ENCODE data around the gene GCNT2. TPM values are rescaled to one million over a fixed set of nuclear protein-coding genes. Genes with fewer than 3 reads are reported as not detected.
"Not testable (repeated sequence)": the region's sequence is repeated elsewhere in the genome, so short reads cannot be mapped to it uniquely, and the experiment has no call there.

GCNT2 gene
- total RNA-seq = 9.7 TPM

DNA sequence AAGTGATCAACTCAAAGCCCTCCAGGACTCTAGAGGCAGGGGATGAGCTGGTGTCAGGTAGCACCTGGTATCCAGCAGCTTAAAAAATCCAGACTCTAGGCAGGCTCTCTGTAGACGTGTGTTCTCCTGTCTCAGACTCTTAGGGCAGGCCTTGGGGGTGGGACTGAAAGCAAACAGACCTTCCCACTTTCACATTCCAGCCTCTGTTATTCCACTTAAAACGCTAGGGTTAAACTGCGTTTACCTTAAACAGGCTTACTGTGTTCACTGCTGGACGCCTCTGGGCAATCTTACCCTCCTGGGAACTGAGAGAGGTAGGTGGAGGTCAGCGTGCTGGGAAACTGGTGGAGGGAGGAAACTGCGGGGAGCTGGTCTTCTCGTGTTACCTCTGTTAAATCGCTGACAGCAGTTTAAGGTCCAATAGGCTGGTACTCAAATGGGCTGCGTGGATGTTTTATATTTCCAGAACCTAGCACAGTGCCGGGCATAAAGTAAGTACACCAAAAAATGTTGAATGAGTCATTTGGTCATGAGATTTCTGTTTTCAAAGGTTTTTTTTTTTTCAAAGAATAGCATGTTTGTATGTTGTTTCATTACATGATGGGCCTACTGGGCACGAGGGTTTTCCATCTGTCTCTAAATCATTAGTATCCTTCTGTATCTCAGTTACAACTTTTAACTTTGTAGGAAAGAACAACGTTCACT is at the start of gene GCNT2:
TSS of gene GCNT2 (plus strand) at position 248 of the 705 bp plus-strand sequence. CDS start 7,561 bp downstream, outside the sequence.
- no peak for DNase-seq (ENCODE audit: low spot score)

DNA sequence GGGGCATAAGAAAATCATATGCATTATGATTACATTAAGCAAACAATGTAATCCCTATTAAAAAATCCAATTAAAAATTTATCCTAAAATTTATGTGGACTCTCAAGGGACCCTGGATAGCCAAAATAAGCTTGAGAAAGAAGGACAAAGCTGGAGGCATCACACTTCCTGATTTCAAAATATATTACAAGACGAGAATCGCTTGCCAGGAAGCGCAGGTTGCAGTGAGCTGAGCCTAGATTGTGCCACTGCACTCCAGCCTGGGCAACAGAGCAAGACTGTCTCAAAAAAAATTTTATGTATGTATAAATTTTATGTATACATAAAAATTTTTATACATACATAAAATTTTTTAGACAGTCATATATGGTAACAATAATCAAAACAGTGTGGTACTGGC is 48.5 kb upstream of the GCNT2 start:
- no peak for DNase-seq (ENCODE audit: low spot score)

DNA sequence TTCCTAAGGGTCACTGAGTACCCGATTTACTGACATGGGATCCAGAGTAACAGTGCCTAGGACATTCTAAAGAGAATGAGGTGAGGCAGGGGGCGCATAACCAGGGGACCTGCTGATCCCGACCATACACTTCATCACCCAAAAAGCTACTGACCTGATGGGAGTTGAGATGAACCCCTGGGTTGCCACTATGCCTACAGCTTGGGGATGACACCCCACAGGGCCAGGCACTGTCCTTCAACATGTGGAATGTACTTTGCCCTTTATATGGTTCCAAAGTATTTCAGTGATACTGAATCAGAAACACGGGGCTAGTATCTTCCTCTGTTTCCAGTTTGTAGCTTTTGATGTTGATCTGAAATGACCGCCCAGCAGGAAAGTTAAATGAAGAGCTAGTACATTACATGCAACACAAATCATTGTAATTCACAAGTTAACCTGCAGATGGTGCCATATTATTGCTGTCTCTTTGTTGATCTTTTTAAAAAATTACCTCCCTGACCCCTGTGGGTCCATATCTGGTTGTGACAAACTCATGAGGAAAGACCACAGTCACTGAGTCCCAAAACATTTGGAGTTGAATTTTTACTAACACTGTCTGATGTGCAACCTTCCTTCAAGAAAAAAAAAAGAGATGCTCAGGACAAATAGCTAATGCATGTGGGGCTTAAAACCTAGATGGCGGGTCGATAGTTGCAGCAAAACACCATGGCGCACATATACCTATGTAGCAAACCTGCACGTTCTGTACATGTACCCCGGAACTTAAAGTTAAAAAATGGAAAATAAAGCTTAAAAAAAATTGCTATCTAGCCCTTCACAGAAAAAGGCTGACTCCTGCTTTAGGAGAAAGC is 42.7 kb upstream of the GCNT2 start:
- DNase-seq (ENCODE audit: low spot score) = no peak

DNA sequence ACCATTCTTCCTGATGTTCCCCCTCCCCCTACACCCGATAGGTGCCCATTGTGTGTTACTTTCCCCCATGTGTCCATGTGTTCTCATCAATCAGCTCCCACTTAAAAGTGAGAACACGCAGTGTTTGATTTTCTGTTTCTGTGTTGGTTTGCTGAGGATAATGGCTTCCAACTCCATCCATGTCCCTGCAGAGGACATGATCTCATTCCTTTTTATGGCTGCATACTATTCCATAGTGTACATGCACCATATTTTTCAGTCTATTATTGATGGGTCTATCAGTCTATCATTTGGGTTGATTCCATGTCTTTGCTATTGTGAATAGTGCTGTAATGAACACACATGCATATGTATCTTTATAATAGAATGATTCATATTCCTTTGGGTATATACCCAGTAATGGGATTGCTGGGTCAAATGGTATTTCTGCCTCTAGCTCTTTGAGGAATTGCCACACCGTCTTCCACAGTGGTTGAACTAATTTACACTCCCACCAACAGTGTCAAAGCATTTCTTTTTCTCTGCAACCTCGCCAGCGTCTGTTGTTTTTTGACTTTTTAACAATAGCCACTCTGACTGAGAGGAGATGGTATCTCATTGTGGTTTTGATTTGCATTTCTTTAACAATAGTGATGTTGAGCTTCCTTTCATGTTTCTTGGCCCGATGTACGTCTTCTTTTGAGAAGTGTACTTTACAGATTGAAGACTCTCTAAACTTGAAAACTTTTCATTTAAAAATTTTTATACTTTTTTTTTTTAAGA is 41.0 kb upstream of the GCNT2 start:
- no peak for DNase-seq (ENCODE audit: low spot score)

DNA sequence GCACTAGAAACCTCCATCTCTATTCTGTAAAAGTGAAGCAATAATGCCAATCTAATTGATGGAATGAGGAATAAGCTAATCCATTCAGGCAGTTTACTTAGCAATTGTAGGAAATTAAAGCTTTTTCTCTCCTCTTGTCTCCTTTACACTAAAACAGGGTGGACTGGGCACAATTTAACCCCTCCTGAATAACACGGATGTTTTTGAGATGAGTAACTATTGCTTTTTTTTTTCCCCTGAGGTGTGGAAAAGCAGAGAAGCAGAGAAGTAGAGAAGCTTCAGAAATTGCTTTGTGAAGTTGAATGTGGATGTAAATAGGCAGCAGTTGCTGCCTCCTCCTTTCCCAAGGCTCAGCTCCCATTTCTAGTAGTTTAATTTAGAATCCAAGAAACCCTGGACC is 40.0 kb upstream of the GCNT2 start:
- no peak for DNase-seq (ENCODE audit: low spot score)

DNA sequence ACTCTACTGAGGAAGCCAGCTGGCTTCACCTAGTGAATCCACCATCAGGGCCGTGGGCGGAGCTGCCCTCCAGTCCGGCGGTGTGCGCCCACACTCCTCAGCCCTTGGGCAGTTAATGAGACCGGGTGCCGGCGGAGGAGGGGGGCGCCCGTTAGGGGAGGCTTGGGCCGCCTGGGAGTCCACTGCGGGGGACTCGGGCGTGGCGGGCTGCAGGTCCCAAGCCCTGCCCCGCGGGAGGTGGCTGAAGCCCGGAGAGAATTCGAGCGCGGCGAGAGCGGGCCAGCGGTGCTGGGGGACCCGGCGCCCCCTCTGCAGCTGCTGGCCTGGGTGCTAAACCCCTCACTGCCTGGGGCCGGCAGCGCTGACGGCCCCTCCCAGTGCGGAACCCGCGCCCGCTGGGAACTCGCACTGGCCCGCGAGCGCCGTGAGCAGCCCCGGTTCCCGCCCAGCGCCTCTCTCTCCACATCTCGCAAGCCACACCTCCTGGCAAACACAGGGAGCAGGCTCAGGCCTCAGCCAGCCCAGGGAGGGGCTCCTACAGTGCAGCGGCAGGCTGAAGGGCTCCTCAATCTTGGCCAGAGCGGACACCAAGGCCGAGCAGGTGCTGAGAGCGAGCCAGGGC is 38.4 kb upstream of the GCNT2 start:
- DNase-seq (ENCODE audit: low spot score) = no peak

DNA sequence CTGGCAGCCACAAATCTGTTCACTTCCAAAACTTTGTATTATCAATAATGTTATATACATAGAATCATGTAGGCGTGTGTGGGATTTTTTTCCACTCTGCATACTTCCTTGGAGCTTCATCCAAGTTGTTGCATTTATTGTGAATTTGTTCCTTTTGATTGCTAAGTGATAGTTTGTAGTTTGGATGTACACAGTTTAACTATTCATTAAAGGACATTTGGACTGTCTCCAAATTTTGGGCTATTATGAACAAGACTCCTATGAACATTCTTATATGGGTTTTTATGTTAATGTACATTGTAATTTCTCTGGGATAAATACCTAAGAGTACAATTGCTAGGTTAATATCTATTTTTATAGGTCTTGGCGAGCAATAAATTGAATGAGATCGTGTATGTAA is 36.2 kb upstream of the GCNT2 start:
- no peak for DNase-seq (ENCODE audit: low spot score)

DNA sequence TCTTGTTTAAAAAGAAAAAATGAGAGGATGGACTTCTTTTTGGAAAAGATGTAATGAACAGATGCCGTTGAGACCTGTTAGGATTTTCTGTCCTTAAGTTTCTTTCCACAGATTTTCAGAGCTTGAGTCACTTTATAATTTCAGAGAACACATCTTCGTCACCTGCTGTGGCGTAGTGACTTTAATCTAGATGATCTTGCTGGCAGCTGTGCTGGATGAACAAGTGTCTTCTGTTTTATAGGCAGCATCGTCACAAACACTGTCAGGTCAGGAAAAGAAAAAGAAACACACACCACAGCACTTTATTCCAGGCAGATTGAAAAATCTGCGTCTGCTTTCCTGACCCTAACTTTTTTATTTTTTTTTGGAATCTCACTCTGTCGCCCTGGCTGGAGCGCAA is 35.7 kb upstream of the GCNT2 start:
- DNase-seq (ENCODE audit: low spot score) = no peak

DNA sequence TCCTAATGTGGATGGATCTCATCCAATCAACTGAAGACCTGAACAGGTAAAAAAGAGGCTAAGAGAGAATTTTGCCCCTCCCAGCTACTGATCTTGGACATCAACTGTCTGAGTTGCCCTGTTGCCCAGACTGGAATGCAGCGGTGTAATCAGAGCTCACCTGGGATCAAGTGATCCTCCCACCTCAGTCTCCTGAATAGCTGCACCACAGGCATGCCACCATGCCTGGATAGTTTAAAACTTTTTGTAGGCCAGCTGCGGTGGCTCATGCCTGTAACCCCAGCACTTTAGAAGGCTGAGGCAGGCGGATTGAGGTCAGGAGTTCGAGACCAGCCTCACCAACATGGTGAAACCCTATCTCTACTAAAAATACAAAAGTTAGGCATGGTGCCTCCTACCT is 34.9 kb upstream of the GCNT2 start:
- DNase-seq (ENCODE audit: low spot score) = no peak

DNA sequence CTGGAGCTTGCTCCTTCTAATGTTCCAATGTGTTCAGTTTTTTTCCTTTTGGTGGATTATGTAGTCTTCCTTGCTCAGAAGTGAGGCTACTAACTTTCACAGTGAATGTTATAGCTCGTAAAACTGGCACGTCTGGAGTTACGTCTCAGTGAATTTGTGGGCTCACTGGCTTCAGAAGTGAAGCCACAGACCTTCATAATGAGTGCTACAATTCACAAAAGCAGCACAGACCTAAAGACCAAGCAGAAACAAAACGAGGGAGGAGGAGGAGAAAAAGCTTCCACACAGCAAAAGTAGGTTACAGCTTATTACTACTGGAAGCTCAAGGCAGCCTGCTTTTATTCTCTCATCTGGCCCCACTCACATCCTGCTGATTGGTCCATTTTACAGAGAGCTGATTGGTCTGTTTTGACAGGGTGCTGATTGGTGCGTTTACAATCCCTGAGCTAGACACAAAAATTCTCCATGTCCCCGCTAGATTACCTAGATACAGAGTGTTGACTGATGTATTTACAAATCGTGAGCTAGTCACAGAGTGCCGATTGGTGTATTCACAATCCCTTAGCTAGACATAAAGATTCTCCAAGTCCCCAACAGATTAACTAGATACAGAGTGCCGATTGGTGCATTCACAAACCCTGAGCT is 34.1 kb upstream of the GCNT2 start:
- not testable (repeated sequence) for DNase-seq (ENCODE audit: low spot score)

DNA sequence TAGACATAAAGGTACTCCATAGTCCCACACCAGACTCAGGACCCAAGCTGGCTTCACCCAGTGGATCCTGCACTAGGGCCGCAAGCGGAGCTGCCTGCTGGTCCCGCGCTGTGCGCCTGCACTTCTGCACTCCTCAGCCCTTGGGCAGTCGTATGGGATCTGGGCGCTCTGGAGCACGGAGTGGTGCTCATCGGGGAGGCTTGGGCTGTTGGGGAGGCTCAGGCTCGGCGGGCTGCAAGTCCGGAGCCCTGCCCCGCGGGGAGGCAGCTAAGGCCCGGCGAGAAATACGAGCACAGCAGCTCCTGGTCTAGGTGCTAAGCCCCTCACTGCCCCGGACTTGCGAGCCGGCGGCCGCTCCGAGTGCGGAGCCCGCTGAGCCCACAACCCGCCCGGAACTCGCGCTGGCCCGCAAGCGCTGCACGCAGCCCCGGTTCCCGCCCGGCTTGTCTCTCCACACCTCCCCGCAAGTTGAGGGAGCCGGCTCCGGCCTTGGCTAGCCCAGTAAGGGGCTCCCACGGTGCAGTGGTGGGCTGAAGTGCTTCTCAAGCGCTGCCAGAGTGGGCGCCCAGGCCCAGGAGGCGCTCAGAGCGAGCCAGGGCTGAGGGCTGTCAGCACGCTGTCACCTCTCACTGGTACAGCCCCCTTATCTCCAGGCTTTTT is 33.4 kb upstream of the GCNT2 start:
- no peak for DNase-seq (ENCODE audit: low spot score)

DNA sequence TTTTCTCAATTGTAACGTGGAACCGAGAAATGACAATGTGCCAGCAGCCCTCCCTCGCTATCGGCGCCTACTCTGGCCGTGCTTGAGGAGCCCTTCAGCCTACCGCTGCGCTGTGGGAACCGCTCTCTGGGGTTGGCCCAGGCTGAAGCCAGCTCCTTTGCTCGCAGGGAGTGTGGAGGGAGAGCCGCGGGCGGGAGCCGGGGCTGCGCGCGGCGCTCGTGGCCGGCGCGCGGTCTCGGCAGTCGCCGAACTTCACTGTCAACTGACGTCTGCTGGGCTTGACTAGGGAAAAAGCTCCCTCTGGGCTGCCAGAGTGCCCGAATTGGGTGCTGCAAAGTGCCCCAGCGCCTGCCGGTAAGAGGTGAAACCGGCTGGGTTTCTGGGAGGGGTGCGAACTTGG is 29.7 kb upstream of the GCNT2 start:
- no peak for DNase-seq (ENCODE audit: low spot score)

DNA sequence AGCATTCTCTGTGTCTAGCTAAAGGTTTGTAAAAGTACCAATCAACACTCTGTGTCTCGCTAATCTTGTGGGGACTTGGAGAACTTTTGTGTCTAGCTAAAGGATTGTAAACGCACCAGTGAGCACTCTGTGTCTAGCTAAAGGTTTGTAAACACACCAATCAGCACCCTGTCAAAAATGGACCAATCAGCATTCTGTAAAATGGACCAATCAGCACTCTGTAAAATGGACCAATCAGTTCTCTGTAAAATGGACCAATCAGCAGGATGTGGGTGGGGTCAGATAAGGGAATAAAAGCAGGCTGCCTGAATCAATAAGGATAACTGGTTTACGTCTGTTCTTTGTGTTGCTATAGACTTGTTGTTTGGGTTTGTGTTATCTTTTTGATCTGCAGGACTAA is 29.2 kb upstream of the GCNT2 start:
- not testable (repeated sequence) for DNase-seq (ENCODE audit: low spot score)

DNA sequence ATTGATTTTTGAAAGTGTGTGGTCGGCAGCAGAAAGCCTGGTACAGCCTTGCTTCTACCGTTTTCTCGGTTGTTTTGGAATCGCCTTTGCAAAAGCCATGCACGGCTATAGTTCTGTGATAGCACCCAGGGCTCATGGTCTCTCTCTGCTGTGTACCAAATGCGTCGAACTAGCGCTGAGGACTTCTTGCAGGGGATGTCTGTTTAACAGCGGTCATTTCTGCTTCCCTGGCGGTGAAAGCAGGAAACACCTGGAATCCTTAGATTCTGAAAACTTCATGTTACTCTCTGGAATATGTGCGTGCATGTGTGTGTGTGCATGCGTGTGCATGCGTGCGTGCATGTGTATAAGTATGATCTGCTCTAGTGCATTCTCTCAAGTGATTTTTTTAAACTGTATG is 26.1 kb upstream of the GCNT2 start:
- DNase-seq (ENCODE audit: low spot score) = no peak

DNA sequence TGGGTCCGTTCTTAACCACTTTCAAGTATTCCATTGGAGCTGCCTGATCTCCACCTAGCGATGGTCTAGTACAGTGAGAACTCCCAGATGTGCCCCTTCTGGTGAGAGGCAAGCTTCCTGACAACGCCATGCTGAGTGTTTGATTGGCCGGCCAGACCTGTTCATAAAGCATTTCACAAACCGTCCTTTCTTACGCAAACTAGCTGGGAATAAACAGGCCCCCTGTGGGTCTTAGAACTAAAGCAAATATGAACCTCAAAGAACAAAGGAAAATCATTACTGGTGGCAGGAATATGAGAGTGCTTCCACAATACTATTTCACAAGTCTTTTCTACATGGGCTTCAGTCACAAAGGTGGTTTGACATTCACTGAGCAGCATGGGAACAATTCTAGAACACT is 15.6 kb upstream of the GCNT2 start:
- no peak for DNase-seq (ENCODE audit: low spot score)

DNA sequence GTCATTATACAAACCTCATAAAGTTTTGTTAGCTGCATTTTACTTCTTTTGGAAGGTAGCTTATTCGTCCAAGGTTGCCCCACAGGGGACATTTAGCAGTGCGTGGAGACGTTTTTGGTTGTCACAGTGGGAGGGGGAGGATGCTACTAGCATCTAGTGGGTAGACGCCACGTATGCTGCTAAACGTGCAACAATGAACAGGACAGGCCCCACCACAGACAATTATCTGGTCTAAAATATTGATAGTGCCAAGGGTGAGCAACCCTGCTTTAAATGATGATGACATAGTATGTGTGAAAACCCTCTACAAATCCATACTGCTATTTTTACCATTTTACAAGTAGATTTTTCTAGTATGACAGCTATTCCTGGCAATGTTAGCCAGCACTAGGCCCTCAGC is 13.9 kb upstream of the GCNT2 start:
- no peak for DNase-seq (ENCODE audit: low spot score)

DNA sequence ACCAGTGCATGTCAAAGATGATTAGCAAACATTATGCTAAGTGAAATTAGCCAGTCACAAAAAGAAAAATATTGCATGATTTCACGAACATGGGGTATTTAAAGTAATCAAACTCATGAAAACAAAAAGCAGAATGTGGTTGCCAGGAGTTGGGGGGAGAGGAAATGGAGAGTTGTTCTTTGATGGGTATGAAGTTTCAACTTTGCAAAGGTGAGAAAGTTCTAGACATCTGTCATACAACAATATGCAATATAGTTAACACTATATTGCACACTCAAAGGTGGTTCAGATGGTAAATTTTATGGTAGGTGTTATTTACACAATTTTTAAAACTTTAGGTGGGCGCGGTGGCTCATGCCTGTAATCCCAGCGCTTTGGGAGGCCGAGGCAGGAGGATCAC is 13.4 kb upstream of the GCNT2 start:
- DNase-seq (ENCODE audit: low spot score) = no peak

DNA sequence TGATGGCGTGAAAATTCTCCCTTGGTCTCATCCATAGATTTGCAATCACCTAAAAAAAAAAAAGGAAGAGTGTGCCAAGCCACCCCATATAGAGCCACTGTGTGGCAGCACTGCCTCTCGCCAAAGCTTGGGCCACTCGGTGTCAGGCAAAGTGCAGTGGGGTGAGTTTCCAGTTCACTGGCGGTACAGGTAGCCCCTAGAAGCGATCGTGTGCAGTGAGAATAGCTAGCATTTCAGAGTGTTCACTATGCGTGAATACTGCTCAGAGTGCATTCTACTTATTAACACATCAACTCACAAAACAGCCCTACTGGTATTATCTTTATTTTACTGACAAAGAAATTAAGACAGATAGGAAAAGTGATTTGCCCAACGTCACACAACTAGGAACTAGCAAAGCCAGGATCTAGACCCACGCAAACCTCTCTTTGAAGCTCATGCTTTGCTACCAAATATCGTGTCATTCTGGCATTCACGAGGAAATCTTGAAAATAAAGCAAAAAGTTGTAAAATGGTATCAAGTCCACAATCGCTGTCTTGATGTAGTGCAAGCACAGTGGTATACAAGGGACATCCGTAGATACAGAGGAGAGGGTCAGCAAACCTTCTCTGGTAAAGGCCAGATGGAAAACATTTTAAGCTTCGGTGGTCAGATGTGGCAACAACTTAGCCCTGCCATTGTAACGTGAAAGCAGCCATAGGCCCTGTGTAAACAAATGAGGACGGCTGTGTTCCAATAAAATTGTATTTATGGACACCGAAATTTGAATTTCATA is 10.4 kb upstream of the GCNT2 start:
- peak; percentile 58 for DNase-seq (ENCODE audit: low spot score)

DNA sequence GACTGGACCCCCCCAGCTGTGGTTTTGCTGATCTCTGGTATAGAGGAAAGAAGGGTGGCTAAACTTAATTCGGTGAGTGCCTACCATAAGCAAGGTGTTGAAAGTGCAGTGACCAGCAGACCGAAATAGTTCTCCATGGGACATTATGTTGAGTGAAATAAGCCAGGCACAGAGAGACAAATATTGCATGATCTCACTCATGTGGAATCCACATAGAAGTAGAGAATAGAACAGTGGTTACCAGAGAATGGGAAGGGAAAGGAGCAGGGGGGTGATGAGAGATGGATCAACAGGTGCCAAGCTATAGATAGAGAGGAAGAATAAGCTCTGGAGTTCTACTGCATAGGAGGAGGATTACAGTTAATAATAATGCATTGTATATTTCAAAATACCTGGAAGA is 9.7 kb upstream of the GCNT2 start:
- DNase-seq (ENCODE audit: low spot score) = no peak

DNA sequence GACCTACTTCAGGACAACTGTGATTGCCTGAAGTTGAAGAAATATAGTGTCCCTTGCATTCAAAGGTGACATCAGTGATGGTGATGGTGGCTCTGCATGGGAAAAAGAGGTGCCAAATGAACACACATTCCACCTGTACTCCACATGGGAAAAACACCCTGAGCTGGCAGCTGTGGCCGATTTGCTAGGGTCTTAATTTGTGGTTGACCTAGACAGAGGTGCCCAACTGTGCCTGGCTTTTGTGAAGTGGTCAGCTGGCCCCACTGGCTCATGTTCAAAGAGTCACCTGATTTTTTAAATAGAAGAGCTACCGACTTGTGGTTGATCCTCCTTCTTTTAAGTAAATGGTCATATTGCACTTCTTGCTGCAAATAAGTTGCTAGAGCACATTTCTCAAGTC is 7.6 kb upstream of the GCNT2 start:
- no peak for DNase-seq (ENCODE audit: low spot score)
